Measurements from ENCODE around the gene UBE4B. TPM values are rescaled to one million over a fixed set of nuclear protein-coding genes. Genes with fewer than 3 reads are reported as not detected.

Gene UBE4B
- polyA plus RNA-seq, 3 donors: 6.0 to 34.6 (median 9.2) TPM

GRCh38 chr1:10132852-10133251, 100.1 kb downstream of the UBE4B start:
- peaks cover 68 to 88% of the 10 kb centered on the region in 2 donors for H3K36me3 Mint-ChIP-seq
- H3K9me3 Mint-ChIP-seq: no peaks in the 10 kb centered on the region
- H3K27me3 Mint-ChIP-seq (ENCODE audit: low read depth in 3 of 3): no peaks in the 10 kb centered on the region
- Histone ChIP-seq H2AFZ (ENCODE audit: insufficient read depth, low read depth, low read length, poor library complexity, severe bottlenecking) (no peak overlapping the region), H4K20me1 (ENCODE audit: insufficient read depth, low read length) (no peaks in the 10 kb centered on the region), H3K4me1 (ENCODE audit: control insufficient read depth in 1 of 2, insufficient read depth in 2 of 2, low read length in 2 of 2) (no peaks in the 10 kb centered on the region), H3K79me2 (ENCODE audit: insufficient read depth, low read length) (no peaks in the 10 kb centered on the region), H3K36me3 (replicated peaks in 1 of 2; ENCODE audit: control insufficient read depth in 1 of 2, insufficient read depth in 2 of 2, low read length in 2 of 2) (peaks cover 86 to 97% of the 10 kb centered on the region in 2 donors), H3K9me3 (replicated peaks in 1 of 2; ENCODE audit: control insufficient read depth in 1 of 2, insufficient read depth in 1 of 2, low read length in 2 of 2) (no peaks in the 10 kb centered on the region), H3K9ac (ENCODE audit: insufficient read depth, low read length, poor library complexity, severe bottlenecking) (no peak overlapping the region), H3K4me3 (replicated peaks in 1 of 3; ENCODE audit: low read depth in 2 of 3, low read length in 3 of 3) (no peak overlapping the region), H3K4me2 (replicated peaks; ENCODE audit: extremely low read depth, low read length, poor library complexity, severe bottlenecking) (no peak overlapping the region), H3K27me3 (ENCODE audit: control insufficient read depth in 2 of 2, insufficient read depth in 2 of 2, low read length in 2 of 2) (no peaks in the 10 kb centered on the region), H3K27ac (ENCODE audit: low read depth in 1 of 2, low read length in 2 of 2) (no peak overlapping the region)
- WGBS (ENCODE audit: insufficient coverage): 96% methylated on average over 10 of the region's 10 CpGs
- intact Hi-C loops (cut with micrococcal nuclease): no loop called here
- H3K4me3 Mint-ChIP-seq: no peak overlapping the region
- DNase-seq: no peak
- H3K27ac Mint-ChIP-seq: no peak overlapping the region
- H3K4me1 Mint-ChIP-seq: no peaks in the 10 kb centered on the region
- no peak for TF ChIP-seq CTCF (IDR thresholded peaks at IDR 0.05)

GRCh38 chr1:10140981-10141380, 108.2 kb downstream of the UBE4B start:
- Histone ChIP-seq H3K4me1 (ENCODE audit: control insufficient read depth in 1 of 2, insufficient read depth in 2 of 2, low read length in 2 of 2) (no peaks in the 10 kb centered on the region), H3K4me3 (replicated peaks in 1 of 3; ENCODE audit: low read depth in 2 of 3, low read length in 3 of 3) (no peak overlapping the region), H3K79me2 (ENCODE audit: insufficient read depth, low read length) (no peaks in the 10 kb centered on the region), H3K27me3 (ENCODE audit: control insufficient read depth in 2 of 2, insufficient read depth in 2 of 2, low read length in 2 of 2) (no peaks in the 10 kb centered on the region), H3K4me2 (replicated peaks; ENCODE audit: extremely low read depth, low read length, poor library complexity, severe bottlenecking) (no peak overlapping the region), H3K27ac (ENCODE audit: low read depth in 1 of 2, low read length in 2 of 2) (no peak overlapping the region), H3K9ac (ENCODE audit: insufficient read depth, low read length, poor library complexity, severe bottlenecking) (no peak overlapping the region), H3K9me3 (replicated peaks in 1 of 2; ENCODE audit: control insufficient read depth in 1 of 2, insufficient read depth in 1 of 2, low read length in 2 of 2) (no peaks in the 10 kb centered on the region), H2AFZ (ENCODE audit: insufficient read depth, low read depth, low read length, poor library complexity, severe bottlenecking) (no peak overlapping the region), H3K36me3 (replicated peaks in 1 of 2; ENCODE audit: control insufficient read depth in 1 of 2, insufficient read depth in 2 of 2, low read length in 2 of 2) (peaks cover 40 to 94% of the 10 kb centered on the region in 2 donors), H4K20me1 (ENCODE audit: insufficient read depth, low read length) (no peaks in the 10 kb centered on the region)
- DNase-seq: no peak
- TF ChIP-seq CTCF (IDR thresholded peaks at IDR 0.05): no peak
- H3K27me3 Mint-ChIP-seq (ENCODE audit: low read depth in 3 of 3): no peaks in the 10 kb centered on the region
- no peak overlapping the region for H3K27ac Mint-ChIP-seq
- intact Hi-C loops (cut with micrococcal nuclease): no loop called here
- H3K4me3 Mint-ChIP-seq: no peak overlapping the region
- no peaks in the 10 kb centered on the region for H3K4me1 Mint-ChIP-seq
- WGBS (ENCODE audit: insufficient coverage): 100% methylated on average over 1 of the region's 3 CpGs
- H3K36me3 Mint-ChIP-seq: peaks cover 73 to 90% of the 10 kb centered on the region in 2 donors
- peaks cover 0 to 2% (median 0%) of the 10 kb centered on the region in 7 donors for H3K9me3 Mint-ChIP-seq

All from CD14-positive monocyte (primary cell).